H9 (cell line): Measurements from ENCODE around the gene SIPA1L3. TPM values are rescaled to one million over a fixed set of nuclear protein-coding genes. Genes with fewer than 3 reads are reported as not detected.

Experiments used
- DNase-seq: peaks from one replicate; pipeline ENCODE4 v3.0.0-alpha.2; 2017
- H2AFZ ChIP-seq: one replicate; pipeline ENCODE4 v1.6.1; 2013; ENCODE audit warnings: mild to moderate bottlenecking, low read length, control low read depth, moderate library complexity
- H2AK5ac ChIP-seq: 2 replicates; pipeline ENCODE4 v1.6.1; 2013; ENCODE audit warnings: low read length, control low read depth, mixed read lengths; ENCODE audit not compliant: insufficient read length
- H2BK120ac ChIP-seq: one replicate; pipeline ENCODE4 v1.6.1; 2013; ENCODE audit warnings: low read depth, mild to moderate bottlenecking, low read length, control low read depth, inconsistent platforms; ENCODE audit not compliant: poor library complexity, severe bottlenecking
- H2BK12ac ChIP-seq: 2 replicates; pipeline ENCODE4 v1.6.1; 2013; ENCODE audit warnings: low read length, control low read depth, mixed read lengths, low read depth; ENCODE audit not compliant: insufficient read length
- H2BK15ac ChIP-seq: 2 replicates; pipeline ENCODE4 v1.6.1; 2013; ENCODE audit warnings: low read depth, low read length, control low read depth
- H2BK20ac ChIP-seq: one replicate; pipeline ENCODE4 v1.6.1; 2013; ENCODE audit warnings: low read depth, mild to moderate bottlenecking, low read length, control low read depth, inconsistent platforms; ENCODE audit not compliant: poor library complexity, severe bottlenecking
- H2BK5ac ChIP-seq: 2 replicates; pipeline ENCODE4 v1.6.1; 2013; ENCODE audit warnings: low read length, control low read depth, mixed read lengths; ENCODE audit not compliant: insufficient read length
- H3K14ac ChIP-seq: 2 replicates; pipeline ENCODE4 v1.6.1; 2013; ENCODE audit warnings: low read length, control low read depth; ENCODE audit not compliant: insufficient read depth
- H3K18ac ChIP-seq: 2 replicates; pipeline ENCODE4 v1.6.1; 2013; ENCODE audit warnings: low read depth, mild to moderate bottlenecking, mixed read lengths, low read length, control low read depth; ENCODE audit not compliant: insufficient read length
- H3K23ac ChIP-seq: 2 replicates; pipeline ENCODE4 v1.6.1; 2013; ENCODE audit warnings: low read length, control low read depth, mixed read lengths, low read depth; ENCODE audit not compliant: insufficient read length
- H3K23me2 ChIP-seq: 2 replicates; pipeline ENCODE4 v1.6.1; 2013; ENCODE audit warnings: low read depth, mild to moderate bottlenecking, mixed read lengths, low read length, control low read depth; ENCODE audit not compliant: insufficient read length, poor library complexity, severe bottlenecking
- H3K27ac ChIP-seq: 2 replicates; pipeline ENCODE4 v1.5.1; 2013; ENCODE audit warnings: low read length, control low read depth, mixed read lengths, low read depth; ENCODE audit not compliant: insufficient read length
- H3K27me3 ChIP-seq: 2 replicates; pipeline ENCODE4 v1.6.1; 2013; ENCODE audit warnings: low read length, control low read depth, inconsistent platforms; ENCODE audit not compliant: insufficient read depth
- H3K4ac ChIP-seq: 2 replicates; pipeline ENCODE4 v1.6.1; 2013; ENCODE audit warnings: low read depth, mild to moderate bottlenecking, control low read depth, inconsistent platforms, low read length, moderate library complexity
- H3K4me1 ChIP-seq: 2 replicates; pipeline ENCODE4 v1.6.1; 2013; ENCODE audit warnings: low read length, control low read depth, inconsistent platforms; ENCODE audit not compliant: insufficient read depth
- H3K4me2 ChIP-seq: 2 replicates; pipeline ENCODE4 v1.6.1; 2013; ENCODE audit warnings: low read length, control low read depth, mixed read lengths; ENCODE audit not compliant: insufficient read length, insufficient read depth
- H3K56ac ChIP-seq: 2 replicates; pipeline ENCODE4 v1.6.1; 2013; ENCODE audit warnings: low read depth, mild to moderate bottlenecking, mixed read lengths, low read length, control low read depth; ENCODE audit not compliant: insufficient read length
- H3K79me1 ChIP-seq: 2 replicates; pipeline ENCODE4 v1.6.1; 2013; ENCODE audit warnings: low read depth, mild to moderate bottlenecking, moderate library complexity, low read length, control low read depth, inconsistent platforms; ENCODE audit not compliant: insufficient read depth, poor library complexity, severe bottlenecking
- H3K79me2 ChIP-seq: 2 replicates; pipeline ENCODE4 v1.6.1; 2013; ENCODE audit warnings: low read length, control low read depth, inconsistent platforms; ENCODE audit not compliant: insufficient read depth
- H3K9ac ChIP-seq: 2 replicates; pipeline ENCODE4 v1.6.1; 2013; ENCODE audit warnings: low read length, control low read depth, mixed read lengths; ENCODE audit not compliant: insufficient read length; ENCODE audit errors: extremely low read depth
- H3K9me3 ChIP-seq: one replicate; pipeline ENCODE4 v1.6.1; 2013; ENCODE audit warnings: low read depth, low read length, inconsistent platforms; ENCODE audit not compliant: control insufficient read depth
- H3T11ph ChIP-seq: one replicate; pipeline ENCODE4 v1.6.1; 2013; ENCODE audit warnings: mild to moderate bottlenecking, low read length, control low read depth, inconsistent platforms
- H4K20me1 ChIP-seq: one replicate; pipeline ENCODE4 v1.6.1; 2013; ENCODE audit not compliant: control insufficient read depth, insufficient read length, insufficient read depth
- H4K5ac ChIP-seq: 2 replicates; pipeline ENCODE4 v1.6.1; 2013; ENCODE audit warnings: low read depth, mild to moderate bottlenecking, mixed read lengths, low read length, control low read depth; ENCODE audit not compliant: insufficient read length
- H4K8ac ChIP-seq: replicated peaks from 2 replicates; pipeline ENCODE4 v1.6.1; 2013; ENCODE audit warnings: low read length, control low read depth, mixed read lengths, low read depth; ENCODE audit not compliant: insufficient read length
- H4K91ac ChIP-seq: 2 replicates; pipeline ENCODE4 v1.6.1; 2013; ENCODE audit warnings: low read depth, mild to moderate bottlenecking, moderate library complexity, mixed read lengths, low read length, control low read depth; ENCODE audit not compliant: insufficient read length
- H3K27ac Mint-ChIP-seq, 3 experiments: 2 replicates in 2 of 3; 3 replicates in 1 of 3; pipeline ENCODE4 v1.8.0; 2020 to 2021; ENCODE audit warnings: mixed read lengths in 3 of 3, mild to moderate bottlenecking in 1 of 3, moderate library complexity in 1 of 3
- H3K27me3 Mint-ChIP-seq: 2 replicates; pipeline ENCODE4 v1.8.0; 2021; ENCODE audit warnings: low read depth, mild to moderate bottlenecking, moderate library complexity, mixed read lengths
- H3K36me3 Mint-ChIP-seq, 3 experiments: 2 replicates in 2 of 3; 3 replicates in 1 of 3; pipeline ENCODE4 v1.8.0; 2020 to 2021; ENCODE audit warnings: low read depth in 3 of 3, mixed read lengths in 3 of 3; ENCODE audit not compliant: insufficient read depth in 1 of 3
- H3K4me1 Mint-ChIP-seq, 2 experiments: 2 replicates each; pipeline ENCODE4 v1.8.0; 2020; ENCODE audit warnings: mixed read lengths in 2 of 2
- H3K4me3 Mint-ChIP-seq, 2 experiments: 2 replicates in 1 of 2; 3 replicates in 1 of 2; pipeline ENCODE4 v1.8.0; 2020 to 2021; ENCODE audit warnings: mild to moderate bottlenecking in 2 of 2, mixed read lengths in 2 of 2, moderate library complexity in 1 of 2
- H3K9me3 Mint-ChIP-seq, 2 experiments: 2 replicates in 1 of 2; 3 replicates in 1 of 2; pipeline ENCODE4 v1.8.0; 2020; ENCODE audit warnings: mild to moderate bottlenecking in 2 of 2, mixed read lengths in 2 of 2, moderate library complexity in 1 of 2
- CTCF ChIP-seq: fragments of 200-600 bp; sonication (generic); conservative IDR thresholded peaks from 3 replicates; pipeline ENCODE4 v1.8.0; 2021; ENCODE audit warnings: antibody characterized with exemption, mild to moderate bottlenecking
- WGBS: extraction: QIAGEN DNeasy Blood & Tissue Kit; methylation state at CpG from one replicate; pipeline ENCODE4 v1.1.7; 2013; ENCODE audit warnings: missing lambda C conversion rate, low lambda C conversion rate, mixed read lengths; ENCODE audit not compliant: insufficient read length; ENCODE audit errors: extremely low coverage; 5-methylcytosine and 5-hydroxymethylcytosine counted together
- total RNA-seq: library from RNA; stranded (reverse); gene quantifications from 2 replicates; pipeline ENCODE4 v1.2.1, GENCODE V29; 2021

The SIPA1L3 gene
- total RNA-seq, 1 experiment from 2014 or later = 40.1 TPM

GRCh38 chr19:37998801-37999308 lies 91.8 kb downstream of the SIPA1L3 start:
- peaks cover 0 to 12% (median 6%) of the 10 kb centered on the region in 3 experiments; a peak in 3 of 7 replicates for H3K36me3 Mint-ChIP-seq
- no peak overlapping the region for H2AK5ac ChIP-seq
- peaks cover 0 to 2% of the 10 kb centered on the region in 2 experiments; a peak in 1 of 5 replicates for H3K9me3 Mint-ChIP-seq
- H3K4me2 ChIP-seq = no peak overlapping the region
- no peaks in the 10 kb centered on the region for H3K79me1 ChIP-seq
- no peaks in the 10 kb centered on the region for H3K9me3 ChIP-seq
- H4K8ac ChIP-seq = no peak overlapping the region
- H2AFZ ChIP-seq = no peak overlapping the region
- no CpG with 5 or more reads among the region's 3 CpGs for WGBS
- H3K9ac ChIP-seq = no peak overlapping the region
- no peak overlapping the region for H3T11ph ChIP-seq
- H2BK20ac ChIP-seq = no peak overlapping the region
- H4K91ac ChIP-seq = no peak overlapping the region
- H3K4me3 Mint-ChIP-seq = no peak overlapping the region; a peak in 1 of 5 replicates
- no peak overlapping the region for H3K14ac ChIP-seq
- H2BK15ac ChIP-seq = no peak overlapping the region
- no peak for TF ChIP-seq CTCF
- no peak overlapping the region for H2BK12ac ChIP-seq
- H3K27me3 ChIP-seq = no peaks in the 10 kb centered on the region; the same call in 1 of the 2 replicates
- H4K5ac ChIP-seq = no peak overlapping the region
- no peaks in the 10 kb centered on the region for H3K79me2 ChIP-seq
- H3K23me2 ChIP-seq = peaks cover 6% of the 10 kb centered on the region
- H3K27me3 Mint-ChIP-seq = no peaks in the 10 kb centered on the region; the same call in 1 of the 2 replicates
- H3K4ac ChIP-seq = no peak overlapping the region
- no peaks in the 10 kb centered on the region; the same call in 1 of the 2 replicates for H3K4me1 ChIP-seq
- H3K4me1 Mint-ChIP-seq = peaks cover 12 to 21% of the 10 kb centered on the region in 2 experiments; a peak in 3 of 4 replicates
- no peaks in the 10 kb centered on the region for H4K20me1 ChIP-seq
- no peak overlapping the region for H3K18ac ChIP-seq
- H3K23ac ChIP-seq = no peak overlapping the region
- H2BK5ac ChIP-seq = no peak overlapping the region
- DNase-seq = no peak
- H3K56ac ChIP-seq = no peak overlapping the region
- H3K27ac ChIP-seq = no peak overlapping the region
- no peak overlapping the region for H2BK120ac ChIP-seq
- peak overlapping the region in 1 of 3 experiments; percentile 34; a peak in 2 of 7 replicates for H3K27ac Mint-ChIP-seq
